Stimulated activated CD4-positive, alpha-beta T cell treated with anti-CD3 and anti-CD28 coated beads, Interleukin-12 subunit alpha, Interleukin-12 subunit beta, amount 100 ng/mL, for 4 hours (primary cell): ENCODE results near the gene HARBI1.
"Not testable (repeated sequence)": the region's sequence is repeated elsewhere in the genome, so short reads cannot be mapped to it uniquely, and the experiment has no call there.

ENCODE experiments used
- DNase-seq: peaks from one replicate; pipeline ENCODE4 v3.0.0-alpha.2; 2020

The HARBI1 gene

DNA sequence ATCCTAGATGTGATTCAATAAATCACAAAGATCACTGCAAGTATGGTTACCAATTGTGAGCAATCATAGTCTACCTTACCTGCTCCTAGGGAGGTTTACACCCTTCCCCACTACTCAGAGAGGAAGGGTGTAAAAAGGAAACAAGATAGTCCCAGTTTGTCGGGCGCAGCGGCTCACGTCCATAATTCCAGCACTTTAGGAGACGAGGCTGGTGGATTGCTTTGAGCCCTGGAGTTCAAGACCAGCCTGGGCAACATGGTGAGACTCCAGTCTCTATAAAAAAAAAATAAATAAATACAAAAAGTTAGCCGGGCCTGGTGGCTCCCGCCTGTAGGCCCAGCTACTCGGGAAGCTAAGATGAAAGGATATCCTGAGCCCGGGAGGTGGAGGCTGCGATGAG, 22.2 kb downstream of the HARBI1 start:
- no peak for DNase-seq

DNA sequence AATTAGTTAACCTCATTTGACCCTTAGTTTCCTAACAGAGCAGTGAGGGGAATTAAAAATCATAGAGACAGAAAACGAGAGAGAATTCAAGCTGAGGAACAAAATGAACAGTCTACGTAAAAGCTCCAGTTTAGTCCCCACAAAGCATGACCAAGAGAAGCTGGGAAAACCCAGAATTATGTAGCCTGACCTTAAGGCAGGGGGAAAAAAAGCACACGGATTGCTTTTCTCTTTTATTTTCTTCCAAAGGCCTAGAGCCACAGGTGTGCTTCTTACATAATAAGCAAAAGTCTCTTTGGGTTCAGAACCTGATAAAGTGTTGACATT, 22.7 kb downstream of the HARBI1 start:
- no peak for DNase-seq

DNA sequence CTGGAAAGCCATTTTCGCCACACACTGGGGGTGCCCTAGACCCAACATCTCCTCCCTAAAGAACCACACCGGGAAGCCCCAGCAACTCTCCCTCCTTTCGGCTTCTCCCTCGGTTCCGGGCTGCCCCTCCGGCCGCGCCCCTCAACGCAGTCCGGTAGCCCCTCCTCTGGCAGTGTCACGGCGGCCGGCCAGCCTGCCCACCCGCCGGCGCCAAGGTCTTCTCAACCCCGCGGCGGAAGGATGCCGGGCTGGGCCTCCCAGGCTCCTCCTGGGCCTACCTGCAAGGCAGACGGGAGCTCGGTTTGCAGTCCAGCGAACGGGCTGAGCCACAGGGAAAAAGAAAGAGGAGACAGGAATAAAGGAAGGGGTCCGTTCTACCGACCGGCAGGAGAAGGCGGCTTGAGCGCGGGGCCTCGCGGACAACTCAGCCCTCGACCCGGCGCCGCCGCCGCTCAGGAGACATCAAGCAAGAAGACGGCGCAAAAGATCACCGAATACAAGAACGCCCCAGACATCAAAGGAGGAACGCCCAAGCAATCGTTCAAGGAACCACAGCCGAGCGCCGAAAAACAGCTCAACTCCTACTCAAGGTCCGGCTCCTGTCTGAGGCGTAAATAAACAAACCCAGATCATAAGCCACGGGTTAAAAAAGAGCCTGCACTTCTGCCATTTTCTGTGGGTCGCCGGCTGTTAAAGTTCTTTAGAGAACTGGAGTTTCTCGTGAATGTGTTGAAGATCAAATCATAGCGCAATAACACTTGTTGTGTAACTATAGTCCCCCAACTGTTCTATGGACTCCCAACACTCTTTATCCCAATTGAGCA, 23.3 kb downstream of the HARBI1 start, which contains the start of gene AMBRA1:
Gene AMBRA1, minus strand, starts transcription at position 474 of the 824 bp plus-strand sequence. CDS start 45,643 bp downstream, outside the sequence.
- DNase-seq: peak; percentile 76

DNA sequence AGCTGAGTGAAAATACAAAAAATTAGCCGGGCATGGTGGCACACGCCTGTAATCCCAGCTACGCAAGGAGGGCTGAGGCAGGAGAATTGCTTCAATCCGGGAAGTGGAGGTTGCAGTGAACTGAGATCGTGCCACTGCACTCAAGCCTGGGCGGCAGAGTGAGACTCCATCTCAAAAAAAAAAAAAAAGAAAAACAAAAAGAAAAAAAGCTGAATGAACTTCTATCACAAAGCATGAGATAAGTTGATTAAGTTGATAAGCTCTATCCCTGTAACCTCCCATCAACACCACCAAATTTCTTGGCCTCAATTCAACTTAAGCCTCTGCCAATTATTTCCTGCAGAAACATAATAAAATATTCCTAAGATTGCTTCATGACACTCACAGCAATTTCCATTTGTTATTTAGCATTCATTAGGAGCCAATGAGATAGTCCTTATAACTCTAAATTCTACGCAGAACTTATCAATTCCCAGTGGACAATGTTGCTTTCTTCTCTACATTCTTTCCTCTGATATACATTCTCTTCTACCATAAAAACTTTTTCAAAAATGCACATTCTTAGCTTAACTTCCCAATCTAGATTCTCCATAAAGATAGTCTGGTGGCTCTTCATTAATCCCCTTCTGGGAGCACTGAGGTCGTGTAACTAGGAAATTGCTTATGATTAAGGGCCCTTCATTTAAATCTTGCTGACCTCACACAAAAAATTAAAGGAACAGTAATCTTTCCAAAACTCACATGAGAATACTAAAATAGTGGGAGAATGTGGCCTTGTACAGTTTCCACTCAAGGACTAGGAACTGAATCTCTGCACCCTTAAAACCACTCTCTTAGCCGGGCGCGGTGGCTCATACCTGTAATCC, 26.1 kb downstream of the HARBI1 start:
- no peak for DNase-seq

DNA sequence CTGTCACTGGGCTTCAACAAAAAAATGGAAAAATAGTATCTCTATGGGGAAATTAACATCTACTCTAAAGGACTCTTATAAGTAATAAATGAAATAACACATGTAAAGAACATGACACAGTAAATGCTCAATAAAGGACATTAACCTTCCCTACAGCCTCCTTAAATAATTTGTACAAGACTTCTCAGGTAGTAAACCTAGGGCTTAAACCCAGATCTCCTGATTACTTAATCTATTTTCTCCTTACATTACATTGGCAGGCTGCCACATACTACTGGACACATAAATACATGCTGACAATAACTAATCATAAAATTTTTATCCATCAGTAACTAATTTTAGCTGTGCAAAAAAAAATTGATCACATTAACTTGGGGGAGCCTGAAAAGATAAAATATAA, 28.1 kb downstream of the HARBI1 start:
- no peak for DNase-seq

DNA sequence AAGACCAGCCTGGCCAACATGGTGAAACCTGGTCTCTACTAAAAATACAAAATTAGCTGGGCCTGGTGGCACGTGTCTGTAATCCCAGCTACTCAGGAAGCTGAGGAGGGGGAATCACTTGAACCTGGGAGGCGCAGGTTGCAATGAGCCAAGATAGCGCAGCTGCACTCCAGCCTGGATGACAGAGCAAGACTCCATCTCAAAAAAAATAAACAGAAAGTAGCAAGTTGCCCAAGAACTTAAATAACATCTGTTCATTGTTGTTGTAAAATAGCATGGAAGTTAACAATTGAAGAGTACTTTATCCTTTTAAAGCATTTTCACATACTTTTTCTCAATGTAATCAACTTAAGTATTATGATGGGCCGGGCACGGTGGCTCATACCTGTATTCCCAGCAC, 28.9 kb downstream of the HARBI1 start:
- no peak for DNase-seq

DNA sequence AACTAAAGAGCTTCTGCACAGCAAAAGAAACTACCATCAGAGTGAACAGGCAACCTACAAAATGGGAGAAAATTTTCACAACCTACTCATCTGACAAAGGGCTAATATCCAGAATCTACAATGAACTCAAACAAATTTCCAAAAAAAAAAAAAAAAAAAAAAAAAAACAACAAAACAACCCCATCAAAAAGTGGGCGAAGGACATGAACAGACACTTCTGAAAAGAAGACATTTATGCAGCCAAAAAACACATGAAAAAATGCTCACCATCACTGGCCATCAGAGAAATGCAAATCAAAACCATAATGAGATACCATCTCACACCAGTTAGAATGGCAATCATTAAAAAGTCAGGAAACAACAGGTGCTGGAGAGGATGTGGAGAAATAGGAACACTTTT, 33.5 kb downstream of the HARBI1 start:
- DNase-seq: not testable (repeated sequence)

DNA sequence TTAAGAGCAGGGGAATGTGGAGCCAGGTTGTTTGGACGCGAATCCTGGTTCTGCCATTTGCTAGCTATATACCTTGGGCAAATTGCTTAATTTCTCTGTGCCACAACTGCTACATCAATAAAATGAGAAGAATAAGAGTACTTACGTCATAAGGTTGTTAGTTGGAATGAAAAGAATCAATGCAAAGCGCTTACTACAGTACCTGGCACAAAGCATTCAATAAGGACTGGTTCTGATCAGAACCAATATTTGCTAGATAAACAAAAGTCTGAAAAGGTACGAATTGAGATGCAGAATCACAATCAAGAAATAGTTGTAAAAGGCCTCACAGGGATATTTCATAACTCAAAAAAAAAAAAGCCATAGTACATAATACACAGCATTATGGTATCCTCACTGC, 34.4 kb downstream of the HARBI1 start:
- no peak for DNase-seq

DNA sequence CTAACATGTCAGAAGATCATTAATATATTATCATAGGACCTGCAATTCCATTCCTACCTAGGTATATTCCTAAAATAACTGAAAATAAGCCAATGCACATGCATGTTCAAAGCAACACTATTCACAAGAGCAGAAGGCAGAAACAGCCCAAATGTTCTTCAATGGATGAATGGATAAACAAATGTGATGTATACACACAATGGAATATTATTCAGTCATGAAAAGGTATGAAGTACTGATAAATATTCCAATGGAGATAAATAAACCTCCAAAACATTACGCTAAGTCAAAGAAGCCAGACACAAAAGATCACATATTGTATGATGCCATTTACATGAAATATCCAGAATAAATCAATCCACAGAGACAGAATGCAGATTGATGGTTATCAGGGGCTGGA, 40.0 kb downstream of the HARBI1 start:
- no peak for DNase-seq

DNA sequence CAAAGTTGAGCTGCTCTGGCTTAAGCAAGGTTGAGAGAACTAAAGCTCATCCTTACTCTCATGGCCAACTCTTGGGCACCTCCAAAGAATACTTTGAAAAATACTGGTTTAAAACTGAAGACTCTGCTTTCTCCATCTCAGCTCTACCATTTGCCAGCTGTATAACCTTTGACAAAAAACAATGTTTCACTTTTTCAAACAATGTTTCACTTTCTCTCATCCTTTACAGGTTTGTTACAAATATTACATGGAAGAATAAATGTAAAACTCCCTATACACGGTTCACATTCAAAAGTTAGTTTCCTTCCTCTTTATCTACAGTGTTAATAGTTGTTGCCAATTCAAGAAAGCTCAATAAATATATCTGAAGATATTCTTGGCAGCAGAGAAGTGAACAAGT, 42.4 kb downstream of the HARBI1 start:
- no peak for DNase-seq

DNA sequence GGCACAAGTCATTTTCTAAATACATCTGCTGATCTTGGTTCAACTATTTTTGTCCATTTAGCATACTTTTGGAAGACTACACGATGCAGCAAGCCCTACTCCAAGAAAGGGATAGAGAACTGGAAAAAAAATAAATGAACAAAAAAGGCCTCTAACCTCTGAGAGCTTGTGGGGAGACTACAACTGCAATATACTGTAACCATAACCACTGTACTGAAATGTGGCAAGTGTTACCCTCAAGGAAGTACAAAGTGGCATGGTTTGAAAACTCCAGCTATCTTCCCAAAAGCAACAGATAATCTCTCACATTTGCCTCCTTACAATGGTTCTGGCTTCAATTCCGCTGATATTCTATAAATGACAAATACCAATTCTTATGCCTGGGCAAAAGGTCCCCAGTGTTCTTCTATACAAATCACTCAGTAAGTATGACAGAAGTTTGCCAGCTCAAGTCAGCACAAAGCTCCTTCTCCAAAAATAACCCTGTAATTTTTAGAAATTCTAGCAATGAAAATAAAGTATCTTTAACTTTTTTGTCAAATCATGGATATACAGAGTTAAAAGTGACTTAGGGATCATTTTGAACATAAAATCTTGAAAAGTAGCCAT, 46.1 kb downstream of the HARBI1 start:
- no peak for DNase-seq

DNA sequence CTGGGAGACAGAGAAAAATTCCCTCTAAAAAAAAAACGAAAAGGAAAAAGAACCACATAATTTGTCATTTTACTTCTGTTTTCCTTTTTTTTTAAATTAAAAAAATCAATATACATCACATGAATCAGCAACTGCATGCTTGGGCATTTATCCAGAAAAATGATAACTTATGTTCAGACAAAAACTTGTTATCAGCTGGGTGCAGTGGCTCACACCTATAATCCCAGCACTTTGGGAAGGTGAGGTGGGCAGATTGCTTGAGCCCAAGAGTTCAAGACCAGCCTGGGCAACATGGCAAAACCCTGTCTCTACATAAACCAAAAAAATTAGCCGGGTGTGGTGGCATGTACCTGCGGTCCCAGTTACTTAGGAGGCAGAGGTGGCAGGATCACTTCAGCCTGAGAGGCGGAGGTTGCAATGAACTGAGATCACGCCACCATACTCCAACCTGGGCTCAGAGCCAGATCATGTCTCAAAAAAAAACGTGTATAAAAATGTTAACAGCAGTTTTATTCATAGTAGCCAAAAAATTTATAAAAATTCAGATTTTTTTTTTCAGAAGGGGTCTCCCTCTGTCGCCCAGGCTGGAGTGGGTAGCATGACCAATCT, 51.7 kb downstream of the HARBI1 start:
- DNase-seq: no peak

DNA sequence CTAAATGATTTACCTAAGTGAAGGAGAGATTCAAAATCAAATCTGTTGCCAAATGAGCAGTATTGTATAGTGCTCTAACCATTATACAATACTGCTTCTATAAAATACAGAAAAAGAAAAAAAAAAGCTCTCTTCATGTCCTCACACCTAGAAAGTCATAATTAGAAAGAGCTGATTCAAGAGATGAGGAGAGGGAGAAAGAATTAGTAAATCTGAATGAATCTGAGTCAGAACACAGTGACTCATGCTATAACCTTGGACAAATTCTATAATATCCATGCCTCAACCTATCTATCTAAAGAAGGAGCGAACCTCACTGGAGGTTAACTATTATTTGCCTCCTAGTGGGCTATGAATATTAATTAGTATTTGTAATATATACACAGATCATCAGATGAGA, 52.6 kb downstream of the HARBI1 start:
- DNase-seq: no peak

DNA sequence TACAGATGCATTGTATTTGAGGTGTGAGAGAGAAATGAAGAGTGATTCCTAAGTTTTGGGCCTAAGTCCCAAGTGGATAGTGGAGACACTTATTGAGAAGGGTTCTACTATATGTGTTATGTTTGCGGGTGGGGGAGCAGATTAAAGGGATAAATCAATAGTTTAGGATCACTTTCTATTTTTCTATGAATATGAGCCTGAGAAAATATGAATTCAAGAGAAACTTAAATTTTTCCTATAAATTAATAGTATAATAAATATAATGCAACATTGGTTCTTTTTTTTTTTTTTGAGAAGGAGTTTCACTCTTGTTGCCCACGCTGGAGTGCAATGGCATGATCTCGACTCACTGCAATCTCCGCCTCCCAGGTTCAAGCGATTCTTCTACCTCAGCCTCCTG, 54.5 kb downstream of the HARBI1 start:
- DNase-seq: no peak

DNA sequence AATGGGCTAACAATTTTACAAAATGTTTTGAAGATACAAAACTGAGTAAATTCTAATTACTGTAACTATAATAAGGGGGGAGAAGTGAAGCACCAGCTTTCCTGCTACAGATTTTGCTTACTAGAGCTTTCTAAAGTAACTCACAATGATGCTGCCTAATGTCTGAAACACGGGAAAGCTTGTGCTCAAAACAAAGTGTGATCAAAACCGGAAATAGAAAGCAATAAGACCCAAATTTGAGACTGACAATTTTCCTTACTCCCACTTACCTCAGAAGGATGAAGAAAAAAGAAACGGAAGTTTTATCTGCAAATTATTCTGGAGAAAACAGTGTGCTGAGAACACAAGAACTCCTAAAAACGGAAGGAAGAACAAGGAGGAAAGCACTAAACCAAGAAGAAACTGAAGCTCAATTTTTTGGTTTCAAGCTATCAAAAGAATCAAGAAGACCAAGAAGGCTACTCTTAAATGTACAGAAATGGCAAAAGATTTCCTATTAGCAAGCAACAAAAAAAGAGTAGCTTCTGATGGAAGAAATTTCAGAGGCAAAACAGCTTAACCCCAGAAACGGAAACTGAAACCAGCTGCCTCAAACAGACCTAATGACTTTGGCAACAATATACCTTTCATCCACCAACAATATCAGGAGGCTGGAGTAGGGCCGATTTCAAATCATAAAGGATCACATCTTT, 56.6 kb downstream of the HARBI1 start:
- no peak for DNase-seq

DNA sequence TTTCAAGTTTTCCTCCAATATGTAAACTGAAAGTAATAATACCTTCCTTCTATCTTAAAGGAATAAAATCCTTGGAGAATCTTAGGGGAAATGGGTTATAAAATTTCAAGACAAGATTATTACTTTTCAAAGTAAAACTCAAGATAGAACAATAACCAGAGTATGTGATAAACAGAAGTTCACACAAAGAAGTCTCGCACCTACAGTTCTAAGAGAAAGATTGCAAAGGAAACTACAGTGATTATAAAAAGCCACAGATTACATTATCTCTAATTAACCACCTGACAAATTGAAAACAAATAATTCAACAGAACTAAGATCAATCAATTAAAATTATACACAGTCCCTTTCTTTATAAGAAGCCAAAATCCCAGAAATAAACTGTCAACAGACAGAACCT, 57.2 kb downstream of the HARBI1 start:
- no peak for DNase-seq

DNA sequence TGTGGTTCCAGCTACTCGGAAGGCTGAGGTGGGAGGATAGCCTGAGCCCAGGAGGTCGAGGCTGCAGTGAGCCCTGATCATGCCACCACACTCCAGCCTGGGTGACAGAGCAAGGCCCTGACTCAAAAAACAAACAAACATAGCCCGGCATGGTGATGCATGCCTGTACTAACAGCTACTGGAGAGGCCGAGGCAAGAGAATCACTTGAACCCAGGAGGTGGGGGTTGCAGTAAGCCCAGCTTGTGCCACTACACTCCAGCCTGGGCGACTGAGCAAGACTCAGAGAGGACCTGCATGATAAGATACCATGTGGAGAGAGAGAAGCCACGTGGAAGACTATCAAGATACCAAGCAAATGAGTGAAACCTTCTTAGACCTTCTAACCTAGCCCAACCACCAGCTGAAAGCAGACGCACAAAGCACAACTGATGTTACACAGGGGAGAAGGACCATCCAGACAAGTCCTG, 59.3 kb downstream of the HARBI1 start:
- DNase-seq: no peak

DNA sequence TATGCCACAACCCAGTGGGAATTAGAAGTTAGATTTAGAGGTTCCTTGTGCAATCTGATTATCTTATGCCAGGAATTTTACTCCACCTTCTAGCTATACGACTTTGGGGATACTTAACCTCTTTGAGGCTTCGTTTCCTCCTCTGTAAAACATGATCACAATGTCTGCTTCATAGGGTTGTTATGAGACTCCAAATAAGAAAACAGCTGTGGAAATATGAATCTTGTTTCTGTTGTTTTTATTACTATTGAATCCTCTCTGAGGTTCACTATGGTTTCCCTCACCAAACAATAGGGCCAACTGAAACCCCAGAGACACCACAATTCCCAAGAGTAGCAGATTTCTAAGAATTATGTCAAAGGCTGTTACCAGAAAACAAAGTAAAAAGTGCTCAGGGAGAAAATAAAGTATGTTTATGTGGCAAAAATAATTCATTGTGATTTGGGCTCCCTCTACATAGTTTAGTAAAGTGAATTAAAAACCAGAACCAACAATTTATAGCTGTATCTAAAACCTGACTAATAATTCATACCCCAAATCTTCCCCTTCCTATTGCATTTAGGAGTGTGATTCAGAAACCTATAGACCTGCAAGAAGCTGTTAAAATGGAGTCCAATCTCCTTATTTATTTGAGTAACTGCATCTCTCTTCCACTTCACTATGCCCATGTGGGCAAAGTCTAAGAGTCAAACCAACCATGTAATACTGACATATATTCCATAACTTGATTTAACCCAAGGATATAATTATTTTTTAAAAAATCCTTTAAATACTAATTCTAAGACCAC, 61.6 kb downstream of the HARBI1 start:
- DNase-seq: no peak

DNA sequence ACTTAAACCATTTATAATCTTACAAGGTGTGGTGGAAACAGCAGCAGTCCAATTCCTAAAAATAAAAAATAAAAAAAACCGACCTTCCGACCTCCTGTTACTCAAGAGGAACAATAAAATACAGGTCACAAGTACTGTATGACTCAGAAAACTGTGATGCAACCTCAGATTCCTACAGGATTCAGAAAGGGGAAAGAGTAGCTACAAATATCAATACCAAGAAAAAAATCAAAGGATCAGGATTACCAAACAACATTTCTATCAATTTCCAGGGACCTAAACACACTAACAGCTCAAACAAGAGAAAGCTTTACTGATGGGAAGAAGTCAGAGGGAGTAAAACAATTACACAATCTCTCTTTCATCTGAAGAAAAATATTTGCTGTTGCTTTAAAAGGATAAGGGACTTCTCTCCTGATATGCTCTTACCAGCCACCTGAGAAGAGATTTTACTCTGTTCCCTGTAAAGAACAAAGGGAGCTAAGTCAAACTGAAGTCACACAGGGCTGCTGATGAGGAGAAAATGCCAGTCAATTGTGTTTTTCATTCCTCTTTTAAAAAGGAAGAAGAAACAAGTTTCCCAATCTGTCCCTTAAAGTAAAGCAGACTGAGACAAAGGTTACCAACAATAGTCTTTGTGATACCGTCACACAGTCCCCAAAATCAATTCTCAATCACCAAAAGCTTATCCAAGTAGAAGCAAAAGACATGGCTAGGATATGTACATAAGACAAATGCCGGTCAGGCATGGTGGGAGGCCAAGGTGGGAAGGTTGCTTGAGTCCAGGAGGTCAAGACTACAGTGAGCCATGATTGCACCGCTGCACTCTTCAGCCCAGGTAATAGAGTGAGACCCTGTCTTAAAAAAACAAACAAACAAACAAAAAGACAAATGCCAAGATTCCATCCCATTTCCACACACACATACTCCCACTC, 62.5 kb downstream of the HARBI1 start:
- no peak for DNase-seq

DNA sequence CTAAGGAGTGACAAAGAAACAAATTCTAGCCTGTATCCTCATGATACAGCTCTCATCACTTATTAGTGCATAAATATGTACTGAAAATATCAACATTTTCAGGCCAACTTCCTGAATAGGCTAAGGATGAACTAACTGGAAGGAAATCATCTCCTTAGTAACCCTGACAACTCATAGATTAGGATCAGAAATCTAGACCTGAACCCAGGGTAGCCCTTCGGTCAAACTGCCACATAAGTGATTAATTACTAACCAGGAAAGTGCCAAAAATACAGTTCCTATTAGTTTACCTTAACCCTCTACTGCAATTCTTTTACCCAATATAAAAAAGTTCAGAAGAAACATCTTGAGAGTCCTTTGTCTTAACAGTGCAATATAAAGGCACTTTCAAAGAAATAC, 63.2 kb downstream of the HARBI1 start:
- no peak for DNase-seq
